K562 (cell line): Measurements from ENCODE around the gene CCDC187. TPM values are rescaled to one million over a fixed set of nuclear protein-coding genes. Genes with fewer than 3 reads are reported as not detected.

ENCODE experiments used
- ATAC-seq: fragments of 200-7000 bp; cut with Tn5 transposase; 3 replicates; pipeline ENCODE4 v1.9.1; 2020; ENCODE audit warnings: moderate library complexity
- BruUV-seq: library from RNA; stranded (reverse); fragments of 400-500 nt; replicated peaks from 2 replicates; lab custom pipeline; 2021; lab: Mats Ljungman, UMichigan
- CTCF ChIA-PET: fragments of 300-600 bp; formaldehyde crosslinking; extraction: SDS; loops from one replicate; lab custom pipeline; 2021; ENCODE audit warnings: low intra/inter-chr PET ratio; lab: Yijun Ruan, JAX
- POLR2A ChIA-PET: fragments of 300-600, 350-650 bp; sonication (Branson Sonifier 250); formaldehyde crosslinking; extraction: SDS; loops from one replicate; lab custom pipeline; 2021; ENCODE audit warnings: antibody characterized with exemption, inconsistent platforms; lab: Yijun Ruan, JAX
- DNase-seq, 4 experiments: peaks; one replicate each; pipeline versions ENCODE4 v3.0.0 to v3.0.0-alpha.2; 2011 to 2018; ENCODE audit warnings: low spot score in 3 of 4, mixed read lengths in 3 of 4; ENCODE audit errors: extremely low read depth in 1 of 4
- FAIRE-seq: peaks from 2 replicates; lab custom pipeline; 2011; peaks lifted over from hg19 to GRCh38; lab: Jason Lieb, UNC
- H2AFZ ChIP-seq: 2 replicates; pipeline ENCODE4 v1.6.0; 2011; ENCODE audit warnings: low read depth, low read length, control low read depth, inconsistent platforms
- H3K27ac ChIP-seq: fragments of 200-600 bp; 3 replicates; pipeline ENCODE4 v1.8.0; 2011; ENCODE audit warnings: low read depth, mild to moderate bottlenecking, control low read depth, inconsistent platforms, low read length, moderate library complexity, mixed read lengths; ENCODE audit errors: extremely low read depth
- H3K27me3 ChIP-seq, 2 experiments: fragments of 300-600 bp in 1 of 2; 2 replicates in 1 of 2; 3 replicates in 1 of 2; pipeline versions ENCODE4 v1.6.0 to v1.8.0; 2011; ENCODE audit warnings: inconsistent platforms in 2 of 2, low read length in 2 of 2, mild to moderate bottlenecking in 1 of 2, mixed read lengths in 1 of 2, moderate library complexity in 1 of 2; ENCODE audit not compliant: control insufficient read depth in 2 of 2, insufficient read depth in 2 of 2
- H3K36me3 ChIP-seq: fragments of 300-600 bp; 3 replicates; pipeline ENCODE4 v1.8.0; 2011; ENCODE audit warnings: mild to moderate bottlenecking, low read length, inconsistent platforms; ENCODE audit not compliant: control insufficient read depth, insufficient read depth
- H3K4me1 ChIP-seq, 2 experiments: fragments of 200-600 bp in 1 of 2; replicated peaks in 1 of 2; 2 replicates in 1 of 2; 3 replicates in 1 of 2; pipeline versions ENCODE4 v1.5.1 to v1.8.0; 2011; ENCODE audit warnings: inconsistent platforms in 2 of 2, low read length in 2 of 2, mild to moderate bottlenecking in 1 of 2, mixed read lengths in 1 of 2, moderate library complexity in 1 of 2; ENCODE audit not compliant: control insufficient read depth in 2 of 2, insufficient read depth in 2 of 2
- H3K4me2 ChIP-seq: 2 replicates; pipeline ENCODE4 v1.6.1; 2011; ENCODE audit warnings: low read length, control low read depth, inconsistent platforms, mixed read lengths; ENCODE audit not compliant: insufficient read depth
- H3K4me3 ChIP-seq: fragments of 200-600 bp; sonication (generic), shearing (Covaris generic); 2 replicates; pipeline ENCODE4 v1.5.1; 2016; ENCODE audit warnings: control low read depth, inconsistent platforms
- H3K79me2 ChIP-seq: fragments of 200-600 bp; 3 replicates; pipeline ENCODE4 v1.8.0; 2011; ENCODE audit warnings: low read length, inconsistent platforms; ENCODE audit not compliant: control insufficient read depth, insufficient read depth
- H3K9ac ChIP-seq, 2 experiments: 2 replicates each; pipeline versions ENCODE4 v1.6.0 to v1.6.1; 2011; ENCODE audit warnings: low read depth in 2 of 2, low read length in 2 of 2, control low read depth in 1 of 2, inconsistent platforms in 1 of 2, mild to moderate bottlenecking in 1 of 2, mixed read lengths in 1 of 2; ENCODE audit not compliant: insufficient read depth in 1 of 2
- H3K9me1 ChIP-seq: one replicate; pipeline ENCODE4 v1.6.0; 2011; ENCODE audit warnings: inconsistent platforms, mild to moderate bottlenecking, low read length, moderate library complexity; ENCODE audit not compliant: control insufficient read depth, insufficient read depth
- H3K9me3 ChIP-seq: replicated peaks from 2 replicates; pipeline ENCODE4 v1.5.1; 2011; ENCODE audit warnings: low read depth, low read length, inconsistent platforms; ENCODE audit not compliant: control insufficient read depth, insufficient read depth
- H4K20me1 ChIP-seq: replicated peaks from 2 replicates; pipeline ENCODE4 v1.6.1; 2011; ENCODE audit warnings: low read length, inconsistent platforms, mixed read lengths; ENCODE audit not compliant: control insufficient read depth, insufficient read depth
- CSDE1 ChIP-seq, 2 experiments: fragments of 450-650 bp; IDR thresholded peaks; 2 replicates each; pipeline ENCODE4 v1.6.1; 2016; ENCODE audit warnings: mild to moderate bottlenecking in 1 of 2
- E2F1 ChIP-seq: sonication (generic); formaldehyde crosslinking; IDR thresholded peaks from 2 replicates; pipeline ENCODE4 v1.8.1; 2023; ENCODE audit warnings: mild to moderate bottlenecking, missing genetic modification reagents, moderate library complexity
- ELF1 ChIP-seq: fragments of 200-800 bp; sonication (Bioruptor generic); IDR thresholded peaks from 2 replicates; pipeline ENCODE4 v1.6.1; 2016; ENCODE audit warnings: missing genetic modification characterization, missing compliant biosample characterization
- EWSR1 ChIP-seq: fragments of 450-650 bp; IDR thresholded peaks from 2 replicates; pipeline ENCODE4 v1.6.1; 2018; ENCODE audit warnings: borderline replicate concordance, mild to moderate bottlenecking, low read depth, moderate library complexity; ENCODE audit not compliant: partially characterized antibody
- PURB ChIP-seq: sonication (generic); formaldehyde crosslinking; IDR thresholded peaks from 2 replicates; pipeline ENCODE4 v1.9.0; 2021; ENCODE audit warnings: low read depth, mild to moderate bottlenecking, missing genetic modification reagents
- TEAD4 ChIP-seq, 2 experiments: sonication (generic) in 1 of 2; formaldehyde crosslinking in 1 of 2; IDR thresholded peaks; 2 replicates each; pipeline versions ENCODE4 v1.6.1 to v1.8.0; 2012 to 2022; ENCODE audit warnings: borderline replicate concordance in 1 of 2, inconsistent platforms in 1 of 2, low read length in 1 of 2, mild to moderate bottlenecking in 1 of 2, missing genetic modification reagents in 1 of 2
- ZNF436 ChIP-seq: fragments of 250-450, 450-650 bp; sonication (Bioruptor Pico); formaldehyde crosslinking; IDR thresholded peaks from 2 replicates; pipeline ENCODE4 v1.7.0; 2020; ENCODE audit warnings: mild to moderate bottlenecking
- WGBS: fragments of 100-300 bp; shearing (Covaris generic); methylation state at CpG from one replicate; pipeline ENCODE4 v1.1.6; 2016; ENCODE audit warnings: low coverage, mixed read lengths; ENCODE audit not compliant: insufficient coverage; ENCODE audit errors: missing lambda C conversion rate; 5-methylcytosine and 5-hydroxymethylcytosine counted together
- in situ Hi-C: fragments of 300-500 bp; cut with MboI; formaldehyde crosslinking; loops from 4 replicates; pipeline ENCODE4 v1.15.0; 2018; ENCODE audit warnings: inconsistent platforms, mixed read lengths
- intact Hi-C: fragments of 100-400 bp; cut with micrococcal nuclease; formaldehyde crosslinking; loops from 2 replicates; pipeline ENCODE4 v1.14.2; 2022
- polyA plus RNA-seq, 8 experiments: library from polyadenylated mRNA; depleted of rRNA in 4 of 8; stranded (reverse) in 5 of 8; unstranded in 3 of 8; fragments of >200 nt; fragmentation: Nextera tagmentation in 2 of 8; fragmentation: Illumina TruSeq in 1 of 8; extraction: Ambion mirVana in 2 of 8; extraction: Trizol in 1 of 8; gene quantifications; 2 replicates each; pipeline versions ENCODE4 v1.2.1 to v1.2.3, GENCODE V29; 2011 to 2014; ENCODE audit warnings: inconsistent platforms in 1 of 8, missing spikeins in 1 of 8
- total RNA-seq, 7 experiments: library from RNA; depleted of rRNA in 6 of 7; stranded (reverse); fragments of >200 nt in 6 of 7; fragmentation: Illumina TruSeq in 2 of 7; extraction: Trizol in 2 of 7; gene quantifications; 2 replicates each; pipeline versions ENCODE4 v1.2.1 to v1.2.3, GENCODE V29; 2011 to 2021; ENCODE audit warnings: low replicate concordance in 1 of 7
- TF ChIP-seq, protein P1 (sequence below): fragments of 250-450 bp; sonication (Bioruptor Pico); IDR thresholded peaks from 2 replicates; pipeline ENCODE4 v1.5.0; 2021
- TF ChIP-seq, protein P2 (sequence below), 2 experiments: fragments of 450-650 bp; IDR thresholded peaks; 2 replicates each; pipeline ENCODE4 v1.6.1; 2018; ENCODE audit warnings: mild to moderate bottlenecking in 2 of 2, low read depth in 1 of 2; ENCODE audit not compliant: partially characterized antibody in 2 of 2

CCDC187 gene
- total and polyA plus RNA-seq, 9 of the 15 experiments (the other 6 are each of a cell fraction or from before 2014, with no cell fraction given), result not detected

- no peaks in the 10 kb centered on the region for H3K36me3 ChIP-seq
- no peak for ATAC-seq
- DNase-seq, result no peak
- no peak overlapping the region for H3K27ac ChIP-seq
- no peak overlapping the region for H2AFZ ChIP-seq
- no peak for FAIRE-seq
- TF ChIP-seq PURB (no peak), CSDE1 (IDR thresholded peaks at IDR 0.05) (no peak), ZNF436 (CRISPR knock-in tag) (no peak), EWSR1 (no peak), TEAD4 (IDR thresholded peaks at IDR 0.05; ENCODE audit: low read length) (no peak), TEAD4 (CRISPR knock-in tag; IDR thresholded peaks at IDR 0.05; ENCODE audit: borderline replicate concordance) (no peak), E2F1 (CRISPR knock-in tag) (no peak), ELF1 (tag) (no peak)
- TF ChIP-seq, protein P1, sequence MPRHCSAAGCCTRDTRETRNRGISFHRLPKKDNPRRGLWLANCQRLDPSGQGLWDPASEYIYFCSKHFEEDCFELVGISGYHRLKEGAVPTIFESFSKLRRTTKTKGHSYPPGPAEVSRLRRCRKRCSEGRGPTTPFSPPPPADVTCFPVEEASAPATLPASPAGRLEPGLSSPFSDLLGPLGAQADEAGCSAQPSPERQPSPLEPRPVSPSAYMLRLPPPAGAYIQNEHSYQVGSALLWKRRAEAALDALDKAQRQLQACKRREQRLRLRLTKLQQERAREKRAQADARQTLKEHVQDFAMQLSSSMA (CRISPR knock-in tag), result no peak
- TF ChIP-seq, protein P2, sequence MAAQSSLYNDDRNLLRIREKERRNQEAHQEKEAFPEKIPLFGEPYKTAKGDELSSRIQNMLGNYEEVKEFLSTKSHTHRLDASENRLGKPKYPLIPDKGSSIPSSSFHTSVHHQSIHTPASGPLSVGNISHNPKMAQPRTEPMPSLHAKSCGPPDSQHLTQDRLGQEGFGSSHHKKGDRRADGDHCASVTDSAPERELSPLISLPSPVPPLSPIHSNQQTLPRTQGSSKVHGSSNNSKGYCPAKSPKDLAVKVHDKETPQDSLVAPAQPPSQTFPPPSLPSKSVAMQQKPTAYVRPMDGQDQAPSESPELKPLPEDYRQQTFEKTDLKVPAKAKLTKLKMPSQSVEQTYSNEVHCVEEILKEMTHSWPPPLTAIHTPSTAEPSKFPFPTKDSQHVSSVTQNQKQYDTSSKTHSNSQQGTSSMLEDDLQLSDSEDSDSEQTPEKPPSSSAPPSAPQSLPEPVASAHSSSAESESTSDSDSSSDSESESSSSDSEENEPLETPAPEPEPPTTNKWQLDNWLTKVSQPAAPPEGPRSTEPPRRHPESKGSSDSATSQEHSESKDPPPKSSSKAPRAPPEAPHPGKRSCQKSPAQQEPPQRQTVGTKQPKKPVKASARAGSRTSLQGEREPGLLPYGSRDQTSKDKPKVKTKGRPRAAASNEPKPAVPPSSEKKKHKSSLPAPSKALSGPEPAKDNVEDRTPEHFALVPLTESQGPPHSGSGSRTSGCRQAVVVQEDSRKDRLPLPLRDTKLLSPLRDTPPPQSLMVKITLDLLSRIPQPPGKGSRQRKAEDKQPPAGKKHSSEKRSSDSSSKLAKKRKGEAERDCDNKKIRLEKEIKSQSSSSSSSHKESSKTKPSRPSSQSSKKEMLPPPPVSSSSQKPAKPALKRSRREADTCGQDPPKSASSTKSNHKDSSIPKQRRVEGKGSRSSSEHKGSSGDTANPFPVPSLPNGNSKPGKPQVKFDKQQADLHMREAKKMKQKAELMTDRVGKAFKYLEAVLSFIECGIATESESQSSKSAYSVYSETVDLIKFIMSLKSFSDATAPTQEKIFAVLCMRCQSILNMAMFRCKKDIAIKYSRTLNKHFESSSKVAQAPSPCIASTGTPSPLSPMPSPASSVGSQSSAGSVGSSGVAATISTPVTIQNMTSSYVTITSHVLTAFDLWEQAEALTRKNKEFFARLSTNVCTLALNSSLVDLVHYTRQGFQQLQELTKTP (IDR thresholded peaks at IDR 0.05; ENCODE audit: low read depth in 1 of 2, partially characterized antibody in 2 of 2), result no peak
- no TSS peak for BruUV-seq
- H4K20me1 ChIP-seq, result 0 out of 2 replicates have a peak, but pooled peaks cover 6% of the 10 kb centered on the region
- ChIA-PET POLR2A (no interaction called here), CTCF (no interaction called here)
- H3K4me2 ChIP-seq, result no peak overlapping the region
- intact Hi-C loops (no loop called here), in situ Hi-C loops (no loop called here)
- no peak overlapping the region for H3K4me3 ChIP-seq
- no peaks in the 10 kb centered on the region for H3K79me2 ChIP-seq
- 50% methylated on average over 10 of the region's 29 CpGs for WGBS
- H3K27me3 ChIP-seq, result peaks cover 17 to 64% of the 10 kb centered on the region in 2 experiments; a peak in 4 of 5 replicates
- H3K9ac ChIP-seq, result no peak overlapping the region
- no peaks in the 10 kb centered on the region for H3K9me3 ChIP-seq
- no peaks in the 10 kb centered on the region for H3K9me1 ChIP-seq
- H3K4me1 ChIP-seq, result peaks cover 0 to 80% of the 10 kb centered on the region in 2 experiments; a peak in 3 of 5 replicates
Observed at GRCh38 chr9:136252281-136252680, 51.6 kb downstream of the CCDC187 start.
